Activated CD8-positive, alpha-beta memory T cell treated with anti-CD3 and anti-CD28 coated beads, Interleukin-2, amount 50 U/mL, for 24 hours (primary cell): ENCODE data around the gene MCF2.
"Not testable (repeated sequence)": the region's sequence is repeated elsewhere in the genome, so short reads cannot be mapped to it uniquely, and the experiment has no call there.

ENCODE experiments used
- DNase-seq: peaks from one replicate; pipeline ENCODE4 v3.0.0-alpha.2; 2020; ENCODE audit errors: extremely low read depth

The MCF2 gene

DNA sequence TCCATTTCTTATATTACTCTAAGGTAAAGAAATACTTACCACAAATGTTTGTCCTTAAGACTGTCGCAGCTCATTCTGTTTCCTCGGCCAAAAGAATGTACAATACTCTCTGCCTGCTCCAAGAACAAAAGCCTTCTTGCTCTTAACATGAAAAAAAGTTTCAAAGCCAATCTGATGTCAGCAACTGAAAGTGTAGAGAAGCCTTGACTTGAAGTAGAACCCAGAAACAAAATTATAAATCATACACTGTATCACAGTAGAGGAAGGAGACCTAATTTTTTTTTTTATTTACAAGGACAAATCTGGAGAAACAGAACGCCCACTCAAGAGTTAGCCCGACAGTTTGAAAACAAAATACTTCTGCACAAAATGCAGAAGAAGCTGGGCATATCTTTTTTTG, at the start of gene MCF2:
Gene MCF2 (minus strand): TSS at position 101 of the 400 bp plus-strand sequence. CDS start 56,423 bp downstream, outside the sequence.
- DNase-seq: no peak

- DNase-seq: no peak
These were observed 43.1 kb upstream of the MCF2 start for GRCh38 chrX:139751053-139751452.

DNA sequence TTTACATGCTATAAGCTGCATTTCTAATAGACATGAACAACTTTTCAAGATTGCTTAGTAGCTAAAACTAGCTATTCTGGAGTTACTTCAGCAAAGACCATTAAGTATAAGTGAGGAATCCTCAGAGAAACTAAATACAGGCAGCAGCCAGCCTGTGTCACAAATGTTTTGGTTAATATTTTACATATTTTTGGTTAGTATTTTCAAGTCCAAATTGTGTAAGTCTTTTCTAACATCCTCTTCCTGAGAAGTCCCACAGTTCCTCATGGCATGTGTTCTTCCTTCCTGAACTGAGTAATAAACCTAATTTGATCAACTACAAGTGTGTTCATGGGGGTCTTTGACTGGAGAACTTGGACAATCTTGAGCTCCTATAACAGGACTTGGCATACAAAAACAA, 42.4 kb upstream of the MCF2 start:
- DNase-seq: no peak

GRCh38 chrX:139739138-139739537, 31.2 kb upstream of the MCF2 start:
- DNase-seq: no peak

GRCh38 chrX:139738581-139738980, 30.6 kb upstream of the MCF2 start:
- no peak for DNase-seq

- DNase-seq: no peak
These were observed 28.2 kb upstream of the MCF2 start for GRCh38 chrX:139736151-139736550.

DNA sequence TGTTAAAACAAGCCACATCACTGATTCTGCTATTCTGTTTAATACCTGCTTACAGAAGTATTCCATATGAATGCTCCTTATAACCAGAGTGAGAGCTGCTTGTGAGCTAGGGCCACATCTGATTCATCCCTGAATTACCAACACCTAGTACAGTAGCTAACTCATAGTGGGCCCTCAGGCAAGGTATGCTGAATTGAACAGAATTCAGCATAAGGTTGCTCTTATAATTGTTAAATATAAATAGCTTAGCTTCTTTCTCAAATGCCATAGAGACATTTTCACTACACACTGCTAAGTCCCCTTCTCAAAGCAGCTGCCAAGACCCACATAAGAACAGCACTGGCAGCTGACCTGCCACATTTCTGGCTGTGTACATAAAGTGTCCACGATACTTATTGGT, 27.0 kb upstream of the MCF2 start:
- no peak for DNase-seq

- DNase-seq: no peak
These were observed 17.8 kb upstream of the MCF2 start for GRCh38 chrX:139725720-139726119.

DNA sequence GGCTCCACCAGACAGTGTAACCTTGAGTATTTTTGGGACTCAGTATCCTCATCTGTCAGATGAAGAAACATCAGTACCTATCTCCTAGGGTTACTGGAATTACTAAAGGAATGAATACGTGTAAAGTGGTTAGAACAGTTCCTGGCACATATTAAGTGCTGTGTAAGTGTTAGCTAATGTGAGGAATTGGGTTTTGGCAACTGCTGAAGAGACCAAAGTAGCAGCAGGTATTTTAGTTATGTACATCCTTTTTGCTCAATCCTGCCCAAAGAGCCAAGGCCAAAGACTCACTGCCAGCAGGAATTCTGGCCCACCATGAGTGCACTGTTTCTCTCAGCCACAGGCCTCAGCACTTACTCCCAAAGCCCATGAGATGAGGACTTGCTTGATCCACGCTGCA, 16.7 kb upstream of the MCF2 start:
- DNase-seq: no peak

- DNase-seq: no peak
These were observed 13.0 kb upstream of the MCF2 start for GRCh38 chrX:139720979-139721378.

DNA sequence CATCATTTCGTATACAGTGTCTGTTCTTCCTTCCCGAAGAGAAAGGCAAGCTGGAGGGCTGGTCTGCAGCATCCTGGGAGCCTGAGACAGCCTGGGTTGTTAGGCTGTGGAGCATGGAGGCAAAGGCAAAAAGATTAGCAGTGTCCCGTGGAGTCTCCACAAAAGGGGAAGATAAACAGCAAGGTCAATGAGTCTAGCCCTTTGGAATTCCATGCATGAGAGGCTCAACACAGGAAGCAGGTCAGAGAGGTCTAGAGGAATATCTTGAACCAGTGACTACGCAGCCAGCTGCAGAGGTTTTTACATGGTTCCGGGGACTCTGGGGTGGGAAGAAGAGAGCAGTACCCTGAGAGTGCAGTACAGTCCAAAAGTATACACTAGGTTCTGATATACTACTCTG, 12.2 kb upstream of the MCF2 start:
- DNase-seq: no peak

- no peak for DNase-seq
These were observed 5.3 kb downstream of the MCF2 start for GRCh38 chrX:139702658-139703057.

GRCh38 chrX:139692908-139693307, 15.1 kb downstream of the MCF2 start:
- no peak for DNase-seq

- DNase-seq: no peak
These were observed 15.5 kb downstream of the MCF2 start for GRCh38 chrX:139692506-139692849.

- no peak for DNase-seq
These were observed 16.0 kb downstream of the MCF2 start for GRCh38 chrX:139691843-139692505.

DNA sequence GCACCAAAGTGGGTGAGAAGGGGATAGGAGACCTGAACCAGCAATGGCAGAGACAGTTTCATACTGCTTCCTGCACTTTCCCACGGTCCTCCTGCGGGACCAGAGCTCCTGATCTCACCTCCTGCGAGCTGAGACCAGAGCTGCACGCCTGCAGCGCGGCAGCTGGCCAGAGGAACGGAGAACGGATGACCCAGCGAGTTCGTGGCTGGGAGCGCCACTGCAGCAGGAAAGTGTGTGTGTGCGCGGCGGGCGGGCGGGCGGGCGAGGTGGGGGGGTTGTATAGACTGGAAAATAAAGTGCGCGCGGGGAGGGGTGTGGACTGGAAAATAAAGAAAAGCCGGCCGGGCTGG, 16.5 kb downstream of the MCF2 start:
- no peak for DNase-seq

GRCh38 chrX:139685175-139685574, 22.8 kb downstream of the MCF2 start:
- DNase-seq: not testable (repeated sequence)

- no peak for DNase-seq
These were observed 27.6 kb downstream of the MCF2 start for GRCh38 chrX:139680356-139680755.

GRCh38 chrX:139647597-139647996, 60.4 kb downstream of the MCF2 start:
- DNase-seq: no peak

- DNase-seq: no peak
These were observed 65.6 kb downstream of the MCF2 start for GRCh38 chrX:139642241-139642927.

- DNase-seq: no peak
These were observed 67.7 kb downstream of the MCF2 start for GRCh38 chrX:139640259-139640658.

GRCh38 chrX:139639253-139639652, 68.7 kb downstream of the MCF2 start:
- no peak for DNase-seq

- DNase-seq: no peak
These were observed 107.9 kb downstream of the MCF2 start for GRCh38 chrX:139600105-139600504.

GRCh38 chrX:139596068-139596467, 111.9 kb downstream of the MCF2 start:
- DNase-seq: no peak
